Measurements from ENCODE around the gene CSNK1G1.

CSNK1G1 gene

DNA sequence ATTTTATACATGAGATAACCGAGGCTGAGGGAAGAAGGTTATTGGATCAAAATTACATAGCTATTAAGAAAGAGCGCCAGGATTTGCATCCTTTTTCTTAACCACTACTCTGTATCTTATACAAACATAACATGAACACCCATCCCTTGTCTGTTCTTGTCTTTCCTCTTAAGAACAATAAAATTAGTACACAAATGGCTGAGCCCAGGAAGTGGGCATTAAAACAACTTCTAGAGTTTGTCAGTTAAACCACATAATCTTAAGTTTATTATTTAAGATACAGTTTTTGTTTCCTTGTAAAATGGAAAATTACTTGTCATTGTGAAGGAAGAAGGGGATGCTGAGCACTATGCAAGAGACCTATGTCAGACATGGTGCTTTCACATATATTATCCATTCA is 144.3 kb downstream of the CSNK1G1 start:
- Histone ChIP-seq H3K36me3 (replicated peaks; ENCODE audit: insufficient read depth, low read length) (no peaks in the 10 kb centered on the region), H3K9me2 (replicated peaks; ENCODE audit: insufficient read depth, low read length) (no peaks in the 10 kb centered on the region), H3F3A (ENCODE audit: insufficient read depth, low read length) (no peaks in the 10 kb centered on the region), H2AFZ (ENCODE audit: low read length) (no peak overlapping the region), H3K79me2 (ENCODE audit: low read length) (no peaks in the 10 kb centered on the region), H3K27ac (ENCODE audit: low read length) (no peak overlapping the region), H3K4me2 (ENCODE audit: low read depth, low read length) (no peak overlapping the region), H3K4me3 (ENCODE audit: low read length) (no peak overlapping the region), H3K4me1 (ENCODE audit: low read length) (no peaks in the 10 kb centered on the region), H4K20me1 (ENCODE audit: insufficient read depth, low read length) (no peaks in the 10 kb centered on the region), H3K9ac (ENCODE audit: low read length) (no peak overlapping the region), H3K27me3 (replicated peaks; ENCODE audit: insufficient read depth, low read length) (no peaks in the 10 kb centered on the region), H3K9me3 (replicated peaks; ENCODE audit: insufficient read depth, low read length) (no peaks in the 10 kb centered on the region)
- no peak for TF ChIP-seq EZH2phosphoT487 (IDR thresholded peaks at IDR 0.05; ENCODE audit: low read length)
- TF ChIP-seq, protein P1, sequence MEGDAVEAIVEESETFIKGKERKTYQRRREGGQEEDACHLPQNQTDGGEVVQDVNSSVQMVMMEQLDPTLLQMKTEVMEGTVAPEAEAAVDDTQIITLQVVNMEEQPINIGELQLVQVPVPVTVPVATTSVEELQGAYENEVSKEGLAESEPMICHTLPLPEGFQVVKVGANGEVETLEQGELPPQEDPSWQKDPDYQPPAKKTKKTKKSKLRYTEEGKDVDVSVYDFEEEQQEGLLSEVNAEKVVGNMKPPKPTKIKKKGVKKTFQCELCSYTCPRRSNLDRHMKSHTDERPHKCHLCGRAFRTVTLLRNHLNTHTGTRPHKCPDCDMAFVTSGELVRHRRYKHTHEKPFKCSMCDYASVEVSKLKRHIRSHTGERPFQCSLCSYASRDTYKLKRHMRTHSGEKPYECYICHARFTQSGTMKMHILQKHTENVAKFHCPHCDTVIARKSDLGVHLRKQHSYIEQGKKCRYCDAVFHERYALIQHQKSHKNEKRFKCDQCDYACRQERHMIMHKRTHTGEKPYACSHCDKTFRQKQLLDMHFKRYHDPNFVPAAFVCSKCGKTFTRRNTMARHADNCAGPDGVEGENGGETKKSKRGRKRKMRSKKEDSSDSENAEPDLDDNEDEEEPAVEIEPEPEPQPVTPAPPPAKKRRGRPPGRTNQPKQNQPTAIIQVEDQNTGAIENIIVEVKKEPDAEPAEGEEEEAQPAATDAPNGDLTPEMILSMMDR (IDR thresholded peaks at IDR 0.05; ENCODE audit: low read length) = no peak
- TF ChIP-seq EZH2 (optimal IDR thresholded peaks at IDR 0.05; ENCODE audit: low read depth, low read length) = no peak
- DNase-seq = no peak

DNA sequence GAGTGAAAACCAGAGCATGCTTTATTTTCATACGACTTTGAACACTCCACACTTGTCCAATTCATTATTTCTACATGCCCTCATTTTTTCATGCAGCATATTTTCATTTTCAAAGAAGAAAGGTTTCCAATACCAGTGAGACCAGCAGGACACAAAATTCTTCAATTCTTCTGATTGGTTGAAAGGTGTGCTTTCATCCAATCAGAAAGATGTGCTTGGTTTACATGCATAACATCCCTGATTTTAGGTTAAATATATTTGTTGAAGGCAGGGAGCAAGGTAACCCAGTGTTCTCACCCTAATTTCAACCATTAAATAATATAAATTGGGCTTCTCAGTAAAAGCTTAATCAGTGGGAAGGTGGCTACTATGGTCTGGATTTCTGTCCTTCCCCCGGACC is 145.6 kb downstream of the CSNK1G1 start:
- Histone ChIP-seq H3K4me3 (ENCODE audit: low read length) (no peak overlapping the region), H3K4me1 (ENCODE audit: low read length) (no peaks in the 10 kb centered on the region), H3K27me3 (replicated peaks; ENCODE audit: insufficient read depth, low read length) (no peaks in the 10 kb centered on the region), H4K20me1 (ENCODE audit: insufficient read depth, low read length) (no peaks in the 10 kb centered on the region), H3F3A (ENCODE audit: insufficient read depth, low read length) (no peaks in the 10 kb centered on the region), H3K9me2 (replicated peaks; ENCODE audit: insufficient read depth, low read length) (no peaks in the 10 kb centered on the region), H3K9me3 (replicated peaks; ENCODE audit: insufficient read depth, low read length) (no peaks in the 10 kb centered on the region), H3K36me3 (replicated peaks; ENCODE audit: insufficient read depth, low read length) (no peaks in the 10 kb centered on the region), H3K9ac (ENCODE audit: low read length) (no peak overlapping the region), H3K4me2 (ENCODE audit: low read depth, low read length) (no peak overlapping the region), H3K27ac (ENCODE audit: low read length) (no peak overlapping the region), H3K79me2 (ENCODE audit: low read length) (no peaks in the 10 kb centered on the region), H2AFZ (ENCODE audit: low read length) (no peak overlapping the region)
- TF ChIP-seq EZH2 (optimal IDR thresholded peaks at IDR 0.05; ENCODE audit: low read depth, low read length) (no peak), EZH2phosphoT487 (IDR thresholded peaks at IDR 0.05; ENCODE audit: low read length) (no peak)
- TF ChIP-seq, protein P1 (IDR thresholded peaks at IDR 0.05; ENCODE audit: low read length) = no peak
- DNase-seq = no peak

DNA sequence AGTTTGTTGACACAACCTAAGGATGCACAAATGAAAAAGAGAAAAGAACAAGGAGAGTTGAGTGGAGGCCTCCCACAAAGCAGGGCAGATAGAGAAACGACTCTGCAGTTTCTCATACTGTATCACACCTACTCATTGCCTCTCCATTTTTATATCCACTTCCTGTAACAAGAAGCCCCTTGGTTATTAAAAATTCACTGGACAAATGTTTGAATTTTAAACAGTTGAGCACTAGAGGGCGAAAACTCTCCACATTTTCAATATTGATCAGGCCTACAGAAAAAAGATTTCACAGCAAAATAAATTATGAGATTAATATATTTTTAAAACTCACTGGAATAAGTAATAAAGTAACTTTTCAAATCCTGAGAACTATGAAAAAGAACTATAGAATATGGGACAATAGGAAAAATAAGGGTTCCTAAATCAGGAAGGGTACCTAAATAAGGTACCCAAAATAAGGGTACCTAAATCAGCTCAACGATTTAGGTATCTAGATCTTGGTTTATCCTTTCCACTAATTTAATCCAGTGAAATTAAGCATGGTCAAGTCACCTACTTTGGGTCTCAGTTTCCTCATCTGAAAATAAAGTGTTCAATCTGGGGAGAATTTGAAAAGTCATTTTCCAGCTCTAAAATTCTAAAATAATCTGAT is 146.2 kb downstream of the CSNK1G1 start:
- peak; percentile 33 for DNase-seq
- H3K4me3 ChIP-seq (ENCODE audit: low read length) = no peak overlapping the region
- TF ChIP-seq EZH2 (optimal IDR thresholded peaks at IDR 0.05; ENCODE audit: low read depth, low read length) (no peak), EZH2phosphoT487 (IDR thresholded peaks at IDR 0.05; ENCODE audit: low read length) (no peak)
- TF ChIP-seq, protein P1 (IDR thresholded peaks at IDR 0.05; ENCODE audit: low read length) = peak; percentile 35
- H3K4me1 ChIP-seq (ENCODE audit: low read length) = no peaks in the 10 kb centered on the region
- H3K4me2 ChIP-seq (ENCODE audit: low read depth, low read length) = no peak overlapping the region
- no peaks in the 10 kb centered on the region for H3K79me2 ChIP-seq (ENCODE audit: low read length)
- no peaks in the 10 kb centered on the region for H3K9me2 ChIP-seq (replicated peaks; ENCODE audit: insufficient read depth, low read length)
- H3K9ac ChIP-seq (ENCODE audit: low read length) = no peak overlapping the region
- no peaks in the 10 kb centered on the region for H3K36me3 ChIP-seq (replicated peaks; ENCODE audit: insufficient read depth, low read length)
- no peak overlapping the region for H3K27ac ChIP-seq (ENCODE audit: low read length)
- H4K20me1 ChIP-seq (ENCODE audit: insufficient read depth, low read length) = no peaks in the 10 kb centered on the region
- H2AFZ ChIP-seq (ENCODE audit: low read length) = no peak overlapping the region
- H3K9me3 ChIP-seq (replicated peaks; ENCODE audit: insufficient read depth, low read length) = no peaks in the 10 kb centered on the region
- H3F3A ChIP-seq (ENCODE audit: insufficient read depth, low read length) = no peaks in the 10 kb centered on the region
- H3K27me3 ChIP-seq (replicated peaks; ENCODE audit: insufficient read depth, low read length) = no peaks in the 10 kb centered on the region
